GM12892 (cell line): Measurements from ENCODE around the gene TBC1D28.
"Not testable (repeated sequence)": the region's sequence is repeated elsewhere in the genome, so short reads cannot be mapped to it uniquely, and the experiment has no call there.

Experiments used
- POLR2A ChIP-seq: IDR thresholded peaks from 2 replicates; pipeline ENCODE4 v1.6.1; 2011; ENCODE audit warnings: low read depth, low read length, control low read depth
- TAF1 ChIP-seq: IDR thresholded peaks from 2 replicates; pipeline ENCODE4 v1.6.1; 2011; ENCODE audit warnings: low read depth, mild to moderate bottlenecking, control low read depth, low read length, borderline replicate concordance

GRCh38 chr17:18650094-18650493, 5.9 kb upstream of the TBC1D28 start:
- TF ChIP-seq POLR2A, TAF1: not testable (repeated sequence)
